BJ (cell line): ENCODE measurements around the gene PLA2G2C. TPM values are rescaled to one million over a fixed set of nuclear protein-coding genes. Genes with fewer than 3 reads are reported as not detected.

Experiments
- CTCF ChIA-PET: fragments of 350-600 bp; formaldehyde crosslinking; extraction: SDS; loops from one replicate; lab custom pipeline; 2021; ENCODE audit warnings: antibody characterized with exemption, inconsistent platforms; lab: Yijun Ruan, JAX
- POLR2A ChIA-PET: fragments of 300-600 bp; sonication (Branson Sonifier 250); formaldehyde crosslinking; extraction: SDS; loops from one replicate; lab custom pipeline; 2021; ENCODE audit warnings: antibody characterized with exemption; lab: Charles Lee
- DNase-seq: peaks from one replicate; pipeline ENCODE4 v3.0.0-alpha.2; 2011; ENCODE audit warnings: low read depth
- H3K27me3 ChIP-seq: 2 replicates; pipeline ENCODE4 v1.6.0; 2011; ENCODE audit warnings: low read length; ENCODE audit not compliant: control insufficient read depth, insufficient read depth
- H3K36me3 ChIP-seq: 2 replicates; pipeline ENCODE4 v1.5.1; 2011; ENCODE audit warnings: low read length; ENCODE audit not compliant: control insufficient read depth, insufficient read depth
- H3K4me3 ChIP-seq: 2 replicates; pipeline ENCODE4 v1.5.1; 2011; ENCODE audit warnings: low read depth, mild to moderate bottlenecking, control low read depth, low read length
- polyA plus RNA-seq: library from polyadenylated mRNA; depleted of rRNA; stranded (reverse); fragments of >200 nt; gene quantifications from 2 replicates; pipeline ENCODE4 v1.2.3, GENCODE V29; 2011
- TF ChIP-seq, protein P1 (sequence below): IDR thresholded peaks from 2 replicates; pipeline ENCODE4 v1.5.1; 2011; ENCODE audit warnings: low read depth, mild to moderate bottlenecking, control low read depth, inconsistent platforms, low read length, moderate library complexity; ENCODE audit not compliant: insufficient read depth

PLA2G2C gene
- polyA plus RNA-seq, 1 experiment = not detected

DNA sequence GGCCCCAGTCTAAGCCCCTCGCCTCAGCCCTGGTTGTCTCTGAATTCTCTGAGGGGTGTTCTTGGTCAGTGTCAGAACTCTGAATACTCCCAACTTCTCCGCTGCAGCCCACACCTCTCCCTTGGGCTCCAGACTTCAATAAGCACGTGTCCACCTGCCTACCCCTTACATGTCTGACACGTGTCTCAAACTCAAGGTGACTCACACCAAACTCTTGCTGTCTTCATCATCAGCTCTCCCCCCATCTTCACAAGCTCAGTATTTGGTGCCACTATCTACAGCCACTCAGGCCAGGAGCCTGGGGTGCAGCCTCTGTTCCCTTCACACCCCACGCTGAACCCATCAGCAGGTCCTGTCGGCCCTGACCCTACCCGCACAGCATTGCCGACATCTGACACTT lies 19.2 kb downstream of the PLA2G2C start:
- TF ChIP-seq, protein P1, sequence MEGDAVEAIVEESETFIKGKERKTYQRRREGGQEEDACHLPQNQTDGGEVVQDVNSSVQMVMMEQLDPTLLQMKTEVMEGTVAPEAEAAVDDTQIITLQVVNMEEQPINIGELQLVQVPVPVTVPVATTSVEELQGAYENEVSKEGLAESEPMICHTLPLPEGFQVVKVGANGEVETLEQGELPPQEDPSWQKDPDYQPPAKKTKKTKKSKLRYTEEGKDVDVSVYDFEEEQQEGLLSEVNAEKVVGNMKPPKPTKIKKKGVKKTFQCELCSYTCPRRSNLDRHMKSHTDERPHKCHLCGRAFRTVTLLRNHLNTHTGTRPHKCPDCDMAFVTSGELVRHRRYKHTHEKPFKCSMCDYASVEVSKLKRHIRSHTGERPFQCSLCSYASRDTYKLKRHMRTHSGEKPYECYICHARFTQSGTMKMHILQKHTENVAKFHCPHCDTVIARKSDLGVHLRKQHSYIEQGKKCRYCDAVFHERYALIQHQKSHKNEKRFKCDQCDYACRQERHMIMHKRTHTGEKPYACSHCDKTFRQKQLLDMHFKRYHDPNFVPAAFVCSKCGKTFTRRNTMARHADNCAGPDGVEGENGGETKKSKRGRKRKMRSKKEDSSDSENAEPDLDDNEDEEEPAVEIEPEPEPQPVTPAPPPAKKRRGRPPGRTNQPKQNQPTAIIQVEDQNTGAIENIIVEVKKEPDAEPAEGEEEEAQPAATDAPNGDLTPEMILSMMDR = no peak
- CTCF ChIA-PET = interaction anchor here (1.4 to 3.2 kb wide), 4 partner anchors 12 to 16 kb away, joined by 3 to 12 read pairs (median 5); no protein-coding TSS in a partner anchor
- Histone ChIP-seq H3K27me3 (peaks cover 6% of the 10 kb centered on the region), H3K4me3 (no peak overlapping the region), H3K36me3 (no peaks in the 10 kb centered on the region)
- POLR2A ChIA-PET = no interaction called here
- DNase-seq = no peak

DNA sequence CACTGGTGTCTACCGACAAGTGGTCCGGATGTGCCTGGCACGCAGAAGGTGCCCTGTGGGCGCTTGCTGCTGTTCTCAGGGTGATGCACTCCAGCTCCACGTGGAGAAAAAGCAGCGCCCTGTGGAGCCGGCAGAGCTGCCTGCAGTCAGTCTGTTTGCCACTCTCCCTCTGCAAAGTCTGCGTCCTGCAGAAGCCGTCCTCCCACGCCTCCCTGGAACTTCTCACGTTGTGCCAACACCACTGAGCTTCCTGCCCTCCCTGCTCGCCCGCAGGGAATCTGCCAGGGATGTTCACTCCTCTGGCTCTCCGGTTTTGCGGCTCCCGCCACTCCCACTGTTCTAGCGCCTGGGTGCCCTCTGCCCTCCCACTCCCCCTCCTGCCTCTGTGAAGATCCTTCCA lies 20.3 kb downstream of the PLA2G2C start:
- Histone ChIP-seq H3K27me3 (peaks cover 6% of the 10 kb centered on the region), H3K36me3 (no peaks in the 10 kb centered on the region), H3K4me3 (no peak overlapping the region)
- ChIA-PET CTCF (interaction anchor here (1.0 to 3.2 kb wide), 5 partner anchors 11 to 29 kb away, joined by 3 to 12 read pairs (median 4); no protein-coding TSS in a partner anchor), POLR2A (no interaction called here)
- TF ChIP-seq, protein P1 = no peak
- no peak for DNase-seq

DNA sequence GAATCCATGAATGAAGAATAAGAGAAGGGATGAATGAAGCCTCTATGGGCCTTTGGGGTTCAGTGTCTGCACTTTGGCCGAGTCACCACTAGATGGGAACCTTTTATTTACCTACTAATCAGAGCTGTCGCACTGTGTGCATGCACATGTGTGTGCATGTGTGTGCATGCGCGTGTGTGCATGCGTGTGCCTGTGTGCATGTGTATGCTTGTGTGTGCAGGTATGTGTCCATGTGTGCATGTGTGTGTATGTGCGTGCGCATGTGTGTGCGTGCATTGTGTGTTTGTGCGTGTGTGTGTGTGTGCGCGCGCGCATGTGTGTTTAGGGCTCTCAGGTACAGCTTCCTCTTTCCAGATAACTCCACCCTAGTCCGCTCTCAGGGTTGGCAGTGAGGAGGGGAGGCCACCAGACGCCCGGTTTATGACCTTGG lies 20.8 kb downstream of the PLA2G2C start:
- POLR2A ChIA-PET = no interaction called here
- Histone ChIP-seq H3K27me3 (peaks cover 6% of the 10 kb centered on the region), H3K4me3 (no peak overlapping the region), H3K36me3 (no peaks in the 10 kb centered on the region)
- no peak for DNase-seq
- CTCF ChIA-PET = interaction anchor here (0.6 to 3.2 kb wide), 5 partner anchors 11 to 30 kb away, joined by 3 to 12 read pairs (median 4); no protein-coding TSS in a partner anchor
- TF ChIP-seq, protein P1 = no peak

DNA sequence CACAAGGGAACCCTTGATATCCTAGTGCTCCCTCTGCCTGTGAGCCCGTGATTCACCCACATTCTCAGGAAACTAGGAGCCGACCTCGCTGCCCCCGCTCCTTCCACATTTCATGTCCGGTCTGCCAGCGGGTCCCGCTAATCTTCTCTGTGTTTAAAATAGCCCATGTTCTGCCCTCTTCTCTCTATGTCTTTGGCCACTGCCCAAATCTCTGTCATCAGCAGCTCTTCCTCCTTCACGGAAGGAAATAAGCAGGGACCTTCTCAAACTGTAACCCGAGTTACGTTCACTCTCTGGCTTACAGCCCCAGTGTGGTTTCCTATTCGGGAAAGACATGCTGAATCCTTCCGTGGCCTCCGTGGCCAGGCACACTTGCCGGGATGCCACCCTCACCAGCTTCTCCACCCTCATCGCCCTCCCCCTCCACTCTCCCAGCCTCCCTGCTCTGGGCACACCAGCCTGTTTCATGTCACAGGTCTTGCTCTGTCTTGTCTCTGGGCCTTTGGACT lies 21.6 kb downstream of the PLA2G2C start:
- ChIA-PET POLR2A (no interaction called here), CTCF (interaction anchor here (0.6 to 3.2 kb wide), 3 partner anchors 9 to 26 kb away, joined by 3 to 12 read pairs (median 3); no protein-coding TSS in a partner anchor)
- DNase-seq = no peak
- no peaks in the 10 kb centered on the region for H3K36me3 ChIP-seq
- TF ChIP-seq, protein P1 = no peak
- no peak overlapping the region for H3K4me3 ChIP-seq
- peaks cover 6% of the 10 kb centered on the region for H3K27me3 ChIP-seq

DNA sequence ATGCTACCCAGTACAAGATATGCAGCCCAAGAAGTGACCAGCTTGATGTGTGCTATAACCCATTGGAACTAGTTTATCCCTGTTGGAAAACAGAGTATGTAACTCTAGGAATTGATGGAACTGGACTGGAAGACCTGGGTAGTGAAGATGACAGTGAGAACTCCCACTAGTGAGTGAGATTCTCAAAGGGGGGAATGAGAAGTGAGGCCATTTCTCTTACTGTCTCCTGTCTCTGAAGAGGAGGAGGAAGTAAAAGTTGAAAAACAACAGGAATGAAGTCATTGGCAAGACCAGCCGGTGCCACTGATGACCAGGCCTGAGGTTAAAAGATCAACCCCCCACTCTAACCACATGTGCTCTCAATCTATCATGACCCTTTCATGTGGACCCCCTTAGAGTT lies 26.3 kb downstream of the PLA2G2C start:
- CTCF ChIA-PET = interaction anchor here (1.2 kb wide), 1 partner anchor 8 kb away, joined by 3 read pairs; no protein-coding TSS in a partner anchor
- no peaks in the 10 kb centered on the region for H3K36me3 ChIP-seq
- no peak for DNase-seq

More for the DNA sequence above, 26.3 kb downstream of the PLA2G2C start:
- TF ChIP-seq, protein P1 = no peak
- Histone ChIP-seq H3K4me3 (no peak overlapping the region), H3K27me3 (no peaks in the 10 kb centered on the region; the same call in 1 of the 2 replicates)
- POLR2A ChIA-PET = no interaction called here
